Sciatic nerve (tissue), 2 donors: ENCODE data around the gene HOXA2. TPM values are rescaled to one million over a fixed set of nuclear protein-coding genes. Genes with fewer than 3 reads are reported as not detected.

Source experiments
- ATAC-seq: fragments of 200-7000 bp; cut with Tn5 transposase; one replicate; pipeline ENCODE4 v1.9.1; 2020; ENCODE audit warnings: mild to moderate bottlenecking, moderate library complexity
- DNase-seq: peaks from one replicate; pipeline ENCODE4 v3.0.0-alpha.2; 2020; ENCODE audit warnings: low spot score
- intact Hi-C: fragments of 100-400 bp; cut with DNase I; formaldehyde crosslinking; loops from one replicate; pipeline ENCODE4 v1.14.2; 2022
- total RNA-seq: library from RNA; stranded (reverse); fragmentation: NEBNext Ultra II Directional; extraction: Animal tissue kit (Norgen Biotek cat#: 25700); gene quantifications from one replicate; pipeline ENCODE4 v1.2.1, GENCODE V29; 2021
- donor health status: DM: no; HTN: no; CAD: no.
- donor health status: DM: no; HTN: no; CAD: no.

The HOXA2 gene
- total RNA-seq, 1 donor from 2014 or later = 3.9 TPM

- ATAC-seq (no peak), DNase-seq (peak; percentile 55)
- intact Hi-C loops = no loop called here
Measured at GRCh38 chr7:27104341-27105058, 2.0 kb upstream of the HOXA2 start.

GRCh38 chr7:27103489-27104226 is 1.2 kb upstream of the HOXA2 start:
- ATAC-seq (no peak), DNase-seq (peak; percentile 65)
- intact Hi-C loops = no loop called here

GRCh38 chr7:27101957-27102580 is 414 bp downstream of the HOXA2 start:
- ATAC-seq = no peak
- intact Hi-C loops = no loop called here
- DNase-seq = no peak

- intact Hi-C loops = no loop called here
- no peak for DNase-seq
- no peak for ATAC-seq
Measured at GRCh38 chr7:27101171-27101956, 1.1 kb downstream of the HOXA2 start.

- no peak for DNase-seq
- intact Hi-C loops = no loop called here
- ATAC-seq = no peak
Measured at GRCh38 chr7:27100694-27101170, 1.8 kb downstream of the HOXA2 start.

GRCh38 chr7:27099453-27100370 is 2.8 kb downstream of the HOXA2 start:
- ATAC-seq = no peak
- intact Hi-C loops = no loop called here
- no peak for DNase-seq

GRCh38 chr7:27098578-27099451 is 3.7 kb downstream of the HOXA2 start:
- ATAC-seq (peak; percentile 35), DNase-seq (no peak)
- intact Hi-C loops = no loop called here

- intact Hi-C loops = no loop called here
- peak; percentile 58 for ATAC-seq
- no peak for DNase-seq
Measured at GRCh38 chr7:27097686-27098577, 4.6 kb downstream of the HOXA2 start.

- DNase-seq = peak; percentile 78
- intact Hi-C loops = no loop called here
- ATAC-seq = peak; percentile 71
Measured at GRCh38 chr7:27096768-27097514, 5.5 kb downstream of the HOXA2 start.

GRCh38 chr7:27095897-27096767 is 6.4 kb downstream of the HOXA2 start, which contains the start of gene HOXA1:
HOXA1 (minus strand) TSS chr7:27096000; CDS start chr7:27095912, 88 bp downstream.
- ATAC-seq (peak; percentile 80), DNase-seq (peak; percentile 89)
- intact Hi-C loops = no loop called here

GRCh38 chr7:27095050-27095896 is 7.2 kb downstream of the HOXA2 start:
- DNase-seq (no peak), ATAC-seq (no peak)
- intact Hi-C loops = no loop called here

GRCh38 chr7:27094304-27095049 is 8.0 kb downstream of the HOXA2 start:
- DNase-seq (peak; percentile 57), ATAC-seq (no peak)
- intact Hi-C loops = no loop called here
